A549 (cell line): ENCODE results near the gene ATP8B4. TPM values are rescaled to one million over a fixed set of nuclear protein-coding genes. Genes with fewer than 3 reads are reported as not detected.
"Not testable (repeated sequence)": the region's sequence is repeated elsewhere in the genome, so short reads cannot be mapped to it uniquely, and the experiment has no call there.

Experiments
- ATAC-seq, 2 experiments: fragments of 200-7000 bp in 1 of 2; fragments of >200 bp in 1 of 2; cut with Nextera tagmentation in 1 of 2; cut with Tn5 transposase in 1 of 2; 3 replicates each; pipeline versions ENCODE4 v1.8.0 to v1.9.1; 2018 to 2020; ENCODE audit warnings: mild to moderate bottlenecking in 1 of 2, moderate library complexity in 1 of 2
- CTCF ChIA-PET: fragments of 300-600 bp; sonication (Branson Sonifier 250); formaldehyde crosslinking; extraction: SDS; loops from one replicate; lab custom pipeline; 2021; ENCODE audit warnings: antibody characterized with exemption, inconsistent platforms; lab: Yijun Ruan, JAX
- POLR2A ChIA-PET: fragments of 350-600 bp; formaldehyde crosslinking; extraction: SDS; loops from one replicate; lab custom pipeline; 2021; ENCODE audit warnings: antibody characterized with exemption, inconsistent platforms; lab: Yijun Ruan, JAX
- DNase-seq, 2 experiments: peaks; one replicate each; pipeline versions ENCODE4 v3.0.0 to v3.0.0-alpha.2; 2011 to 2016; ENCODE audit warnings: low read depth in 1 of 2, low spot score in 1 of 2
- FAIRE-seq: peaks from 2 replicates; lab custom pipeline; 2011; peaks lifted over from hg19 to GRCh38; lab: Jason Lieb, UNC
- H3K27ac ChIP-seq, 2 experiments: fragments of >200 bp; sonication (Bioruptor Twin); formaldehyde crosslinking; 3 replicates each; pipeline ENCODE4 v1.5.1; 2016 to 2017
- H3K4me1 ChIP-seq: fragments of >200 bp; sonication (Bioruptor Twin); formaldehyde crosslinking; 3 replicates; pipeline ENCODE4 v1.6.1; 2016
- H3K4me2 ChIP-seq: fragments of >200 bp; sonication (Bioruptor Twin); formaldehyde crosslinking; 3 replicates; pipeline ENCODE4 v1.6.1; 2016
- H3K4me3 ChIP-seq: fragments of >200 bp; sonication (Bioruptor Twin); formaldehyde crosslinking; 3 replicates; pipeline ENCODE4 v1.5.1; 2016
- H3K9me3 ChIP-seq: fragments of >200 bp; sonication (Bioruptor Twin); formaldehyde crosslinking; 3 replicates; pipeline ENCODE4 v1.6.1; 2016
- CBX8 ChIP-seq: fragments of 200-600 bp; sonication (generic); IDR thresholded peaks from 2 replicates; pipeline ENCODE4 v1.6.1; 2016
- CHD4 ChIP-seq: fragments of 200-600 bp; sonication (generic); IDR thresholded peaks from 2 replicates; pipeline ENCODE4 v1.6.1; 2016; ENCODE audit warnings: antibody characterized with exemption, mild to moderate bottlenecking, borderline replicate concordance
- CTCF ChIP-seq: fragments of >200 bp; sonication (Bioruptor Twin); formaldehyde crosslinking; IDR thresholded peaks from 3 replicates; pipeline ENCODE4 v1.5.1; 2016
- EHF ChIP-seq: fragments of 250-450 bp; sonication (Bioruptor Pico); IDR thresholded peaks from 2 replicates; pipeline ENCODE4 v1.5.0; 2020; ENCODE audit warnings: mild to moderate bottlenecking
- FOSL2 ChIP-seq, 2 experiments: fragments of 450-650 bp in 1 of 2; fragments of >200 bp in 1 of 2; sonication (Bioruptor Twin) in 1 of 2; formaldehyde crosslinking; IDR thresholded peaks; 2 replicates each; pipeline versions ENCODE4 v1.5.0 to v1.6.1; 2016 to 2020; ENCODE audit warnings: mild to moderate bottlenecking in 1 of 2, moderate library complexity in 1 of 2
- HEYL ChIP-seq: fragments of 250-450 bp; sonication (Bioruptor Pico); IDR thresholded peaks from 2 replicates; pipeline ENCODE4 v1.8.0; 2021; ENCODE audit warnings: mild to moderate bottlenecking, moderate library complexity
- HMGXB4 ChIP-seq: fragments of 250-450 bp; sonication (Bioruptor Pico); IDR thresholded peaks from 2 replicates; pipeline ENCODE4 v1.5.0; 2021; ENCODE audit warnings: mild to moderate bottlenecking, moderate library complexity, borderline replicate concordance
- HOXB5 ChIP-seq: fragments of 250-450 bp; sonication (Bioruptor Pico); IDR thresholded peaks from 2 replicates; pipeline ENCODE4 v1.5.0; 2020; ENCODE audit warnings: mild to moderate bottlenecking, moderate library complexity
- JUNB ChIP-seq: fragments of >200 bp; sonication (Bioruptor Twin); formaldehyde crosslinking; IDR thresholded peaks from 2 replicates; pipeline ENCODE4 v1.6.1; 2016
- MAX ChIP-seq: IDR thresholded peaks from 2 replicates; pipeline ENCODE4 v1.6.1; 2012
- RNF2 ChIP-seq: fragments of 200-600 bp; sonication (generic); IDR thresholded peaks from 2 replicates; pipeline ENCODE4 v1.6.1; 2016; ENCODE audit warnings: low read depth, mild to moderate bottlenecking, antibody characterized with exemption, moderate library complexity, borderline replicate concordance
- TP53 ChIP-seq: fragments of 250-450 bp; sonication (Bioruptor Pico); IDR thresholded peaks from 2 replicates; pipeline ENCODE4 v1.5.0; 2021; ENCODE audit warnings: mild to moderate bottlenecking, moderate library complexity
- ZC3H11A ChIP-seq: fragments of 450-650 bp; IDR thresholded peaks from 2 replicates; pipeline ENCODE4 v1.6.1; 2014; ENCODE audit warnings: antibody characterized with exemption, mild to moderate bottlenecking
- ZSCAN20 ChIP-seq: fragments of 250-450 bp; sonication (Bioruptor Pico); IDR thresholded peaks from 2 replicates; pipeline ENCODE4 v1.8.0; 2022; ENCODE audit warnings: mild to moderate bottlenecking, moderate library complexity
- WGBS: methylation state at CpG from one replicate; pipeline ENCODE4 v1.1.6; 2017; ENCODE audit errors: missing lambda C conversion rate; 5-methylcytosine and 5-hydroxymethylcytosine counted together
- polyA plus RNA-seq, 4 experiments: library from polyadenylated mRNA; depleted of rRNA in 3 of 4; stranded (reverse); fragments of >200 nt; fragmentation: RNase III in 1 of 4; extraction: RNeasy Plus Mini Kit Qiagen cat#74134 plus additional on column Dnase treatment in 1 of 4; gene quantifications; 2 replicates in 3 of 4; 3 replicates in 1 of 4; pipeline ENCODE4 v1.2.3, GENCODE V29; 2011 to 2017
- TF ChIP-seq, protein P1 (sequence below): IDR thresholded peaks from 2 replicates; pipeline ENCODE4 v1.6.1; 2012; ENCODE audit warnings: low read depth, borderline replicate concordance
- TF ChIP-seq, protein P2 (sequence below): fragments of 250-450 bp; sonication (Bioruptor Pico); IDR thresholded peaks from 2 replicates; pipeline ENCODE4 v1.5.0; 2020; ENCODE audit warnings: low read depth, mild to moderate bottlenecking, moderate library complexity

Gene ATP8B4
- polyA plus RNA-seq, 2 of the 4 experiments (the other 2 are of a cell fraction), result 0.88 to 1.7 TPM

DNA sequence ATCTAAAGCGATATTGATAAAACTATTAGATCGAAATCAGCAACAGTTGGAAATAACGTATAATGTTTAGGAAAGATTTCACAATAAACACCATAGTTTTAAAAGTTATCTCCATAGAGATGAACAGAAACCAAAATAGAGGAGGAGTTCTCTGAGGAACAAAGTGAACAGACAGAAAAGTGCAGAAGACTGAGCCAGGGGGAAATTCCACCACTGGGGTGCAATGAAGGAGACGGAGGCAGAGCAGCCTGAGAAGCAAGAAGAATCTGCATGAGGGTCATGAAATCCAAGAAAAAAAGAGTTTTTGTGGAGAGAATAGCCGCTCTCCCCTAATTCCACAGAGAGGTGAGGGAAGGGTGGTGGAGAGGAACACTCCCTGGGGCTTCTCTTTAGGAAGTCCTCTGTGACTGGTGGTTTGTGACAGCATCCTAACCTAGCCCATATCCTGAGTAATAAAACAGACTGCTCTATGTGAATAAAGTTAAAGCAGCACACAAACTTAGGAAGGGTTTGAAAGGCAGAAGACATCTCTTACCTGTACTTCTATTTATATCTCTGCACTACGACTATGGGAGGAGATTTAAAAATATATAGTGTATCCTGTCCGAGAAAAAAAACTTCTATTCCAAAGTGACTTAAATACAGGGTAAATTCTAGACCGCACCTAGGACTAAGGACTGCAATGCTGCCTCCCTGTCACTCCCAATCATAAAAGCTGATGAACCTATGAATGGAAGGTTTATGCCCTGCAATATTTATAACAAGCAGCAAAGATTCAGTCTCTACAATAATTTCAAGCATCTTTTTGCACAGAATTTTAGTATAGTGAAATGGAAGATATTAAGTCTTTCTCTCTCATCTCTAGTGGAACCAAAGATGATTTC, 22.9 kb downstream of the ATP8B4 start:
- POLR2A ChIA-PET, result no interaction called here
- no peak for FAIRE-seq
- peak in 1 of 2 experiments; percentile 50; a peak in 1 of 6 replicates for ATAC-seq
- H3K4me2 ChIP-seq, result no peak overlapping the region
- WGBS, result 65% methylated on average over 8 of the region's 8 CpGs
- no peak overlapping the region for H3K4me3 ChIP-seq
- H3K27ac ChIP-seq, result no peak overlapping the region
- no peak for DNase-seq
- H3K4me1 ChIP-seq, result no peaks in the 10 kb centered on the region
- H3K9me3 ChIP-seq, result 0 out of 3 replicates have a peak, but pooled peaks cover 2% of the 10 kb centered on the region
- TF ChIP-seq EHF (CRISPR knock-in tag), result no peak
- no peak for TF ChIP-seq RNF2
- TF ChIP-seq CBX8, result no peak
- no peak for TF ChIP-seq HOXB5 (CRISPR knock-in tag)
- no peak for TF ChIP-seq HEYL (CRISPR knock-in tag)
- TF ChIP-seq JUNB, result no peak
- no peak for TF ChIP-seq MAX
- TF ChIP-seq ZSCAN20 (CRISPR knock-in tag), result no peak
- TF ChIP-seq FOSL2 (IDR thresholded peaks at IDR 0.05), result no peak
- no peak for TF ChIP-seq FOSL2 (CRISPR knock-in tag; IDR thresholded peaks at IDR 0.05)
- no peak for TF ChIP-seq TP53 (CRISPR knock-in tag)
- TF ChIP-seq HMGXB4, result no peak
- TF ChIP-seq, protein P1, sequence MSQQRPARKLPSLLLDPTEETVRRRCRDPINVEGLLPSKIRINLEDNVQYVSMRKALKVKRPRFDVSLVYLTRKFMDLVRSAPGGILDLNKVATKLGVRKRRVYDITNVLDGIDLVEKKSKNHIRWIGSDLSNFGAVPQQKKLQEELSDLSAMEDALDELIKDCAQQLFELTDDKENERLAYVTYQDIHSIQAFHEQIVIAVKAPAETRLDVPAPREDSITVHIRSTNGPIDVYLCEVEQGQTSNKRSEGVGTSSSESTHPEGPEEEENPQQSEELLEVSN, result no peak
- TF ChIP-seq ZC3H11A, result no peak
- TF ChIP-seq, protein P2, sequence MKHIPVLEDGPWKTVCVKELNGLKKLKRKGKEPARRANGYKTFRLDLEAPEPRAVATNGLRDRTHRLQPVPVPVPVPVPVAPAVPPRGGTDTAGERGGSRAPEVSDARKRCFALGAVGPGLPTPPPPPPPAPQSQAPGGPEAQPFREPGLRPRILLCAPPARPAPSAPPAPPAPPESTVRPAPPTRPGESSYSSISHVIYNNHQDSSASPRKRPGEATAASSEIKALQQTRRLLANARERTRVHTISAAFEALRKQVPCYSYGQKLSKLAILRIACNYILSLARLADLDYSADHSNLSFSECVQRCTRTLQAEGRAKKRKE, result no peak
- no peak for TF ChIP-seq CTCF
- TF ChIP-seq, all 56 proteins: peak for 0
- CTCF ChIA-PET, result no interaction called here

DNA sequence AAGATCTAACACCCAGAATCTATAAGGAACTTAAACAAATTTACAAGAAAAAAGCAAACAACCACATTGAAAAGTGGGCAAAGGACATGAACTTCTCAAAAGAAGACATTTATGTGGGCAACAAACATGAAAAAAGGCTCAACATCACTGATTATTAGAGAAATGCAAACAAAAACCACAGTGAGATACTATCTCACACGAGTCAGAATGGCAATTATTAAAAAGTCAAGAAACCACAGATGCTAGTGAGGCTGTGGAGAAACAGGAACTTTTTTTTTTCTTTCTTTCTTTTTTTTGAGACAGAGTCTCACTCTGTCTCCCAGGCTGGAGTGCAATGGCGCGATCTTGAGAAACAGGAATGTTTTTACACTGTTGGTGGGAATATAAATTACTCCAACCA, 29.6 kb downstream of the ATP8B4 start:
- H3K4me2 ChIP-seq, H3K4me3 ChIP-seq, DNase-seq, H3K4me1 ChIP-seq, H3K27ac ChIP-seq, H3K9me3 ChIP-seq, ATAC-seq, CTCF ChIA-PET, POLR2A ChIA-PET: not testable (repeated sequence)
- WGBS, result 62% methylated on average over 3 of the region's 3 CpGs
- FAIRE-seq, result peak; percentile 51

DNA sequence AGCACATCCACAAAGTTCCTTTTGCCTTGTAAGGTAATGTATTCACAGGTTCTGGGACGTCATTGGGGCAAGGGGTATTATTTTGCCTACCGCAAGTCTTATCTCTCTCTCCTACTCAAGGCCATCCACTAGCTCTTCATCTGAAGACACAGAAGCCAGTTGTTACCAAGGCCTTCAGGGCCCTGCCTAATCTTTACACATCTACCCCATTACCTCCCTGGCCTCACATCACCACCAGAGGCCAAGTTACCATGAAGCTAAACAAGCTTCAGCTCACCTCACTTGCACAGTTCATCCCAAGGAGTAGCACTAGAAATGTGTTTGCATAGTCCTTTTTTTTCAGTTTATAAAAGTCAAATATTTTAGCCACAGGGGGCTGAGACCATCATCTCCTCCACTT, 34.1 kb downstream of the ATP8B4 start:
- Histone ChIP-seq H3K4me3 (no peak overlapping the region), H3K4me2 (no peak overlapping the region)
- no peak for TF ChIP-seq CHD4
- TF ChIP-seq, all 56 proteins: peak for 0
- WGBS, result 91% methylated on average over 2 of the region's 2 CpGs
- FAIRE-seq (peak; percentile 86), ATAC-seq (no peak; a peak in 1 of 6 replicates), DNase-seq (no peak)
- ChIA-PET POLR2A (no interaction called here), CTCF (interaction anchor here (0.5 to 2.4 kb wide), 4 partner anchors 19 to 288 kb away, joined by 4 to 6 read pairs (median 4); no protein-coding TSS in a partner anchor)
- no peak overlapping the region for H3K27ac ChIP-seq
- H3K9me3 ChIP-seq, result no peaks in the 10 kb centered on the region
- no peaks in the 10 kb centered on the region for H3K4me1 ChIP-seq
